Keratinocyte (primary cell): ENCODE results near the gene MYOM1. TPM values are rescaled to one million over a fixed set of nuclear protein-coding genes. Genes with fewer than 3 reads are reported as not detected.

Source experiments
- DNase-seq: peaks from one replicate; pipeline ENCODE4 v3.0.0-alpha.2; 2011; ENCODE audit warnings: low read depth, missing footprints, low spot score
- FAIRE-seq: peaks from 2 replicates; lab custom pipeline; 2011; peaks lifted over from hg19 to GRCh38; lab: Jason Lieb, UNC
- H2AFZ ChIP-seq: 2 replicates; pipeline ENCODE4 v1.6.0; 2012; ENCODE audit warnings: low read length, control low read depth, inconsistent platforms; ENCODE audit not compliant: control insufficient read depth
- H3K27ac ChIP-seq: 2 replicates; pipeline ENCODE4 v1.5.1; 2011; ENCODE audit warnings: low read length; ENCODE audit not compliant: control insufficient read depth, insufficient read depth
- H3K27me3 ChIP-seq: 3 replicates; pipeline ENCODE4 v1.6.0; 2011; ENCODE audit warnings: low read length; ENCODE audit not compliant: control insufficient read depth, insufficient read depth; ENCODE audit errors: extremely low read depth
- H3K36me3 ChIP-seq, 2 experiments: 2 replicates in 1 of 2; 3 replicates in 1 of 2; pipeline ENCODE4 v1.5.1; 2011; ENCODE audit warnings: low read length in 2 of 2, mild to moderate bottlenecking in 1 of 2; ENCODE audit not compliant: control insufficient read depth in 2 of 2, insufficient read depth in 2 of 2; ENCODE audit errors: extremely low read depth in 1 of 2
- H3K4me1 ChIP-seq: 3 replicates; pipeline ENCODE4 v1.5.1; 2011; ENCODE audit warnings: low read length; ENCODE audit not compliant: control insufficient read depth, insufficient read depth; ENCODE audit errors: extremely low read depth
- H3K4me2 ChIP-seq: 3 replicates; pipeline ENCODE4 v1.6.0; 2011; ENCODE audit warnings: low read depth, low read length; ENCODE audit not compliant: control insufficient read depth, insufficient read depth; ENCODE audit errors: extremely low read depth
- H3K4me3 ChIP-seq, 3 experiments: fragments of 200-600 bp in 1 of 3; sonication (generic) in 1 of 3; 2 replicates in 2 of 3; 3 replicates in 1 of 3; pipeline ENCODE4 v1.5.1; 2011 to 2016; ENCODE audit warnings: low read length in 3 of 3, mild to moderate bottlenecking in 3 of 3, control low read depth in 2 of 3, inconsistent platforms in 1 of 3, low read depth in 1 of 3, mixed read lengths in 1 of 3, mixed run types in 1 of 3, moderate library complexity in 1 of 3; ENCODE audit not compliant: control insufficient read depth in 2 of 3, insufficient read depth in 2 of 3; ENCODE audit errors: extremely low read depth in 1 of 3
- H3K79me2 ChIP-seq: 2 replicates; pipeline ENCODE4 v1.6.0; 2012; ENCODE audit warnings: low read length; ENCODE audit not compliant: control insufficient read depth, insufficient read depth
- H3K9ac ChIP-seq: 3 replicates; pipeline ENCODE4 v1.6.0; 2011; ENCODE audit warnings: low read length; ENCODE audit not compliant: control insufficient read depth, insufficient read depth; ENCODE audit errors: extremely low read depth
- H3K9me1 ChIP-seq: 3 replicates; pipeline ENCODE4 v1.6.0; 2011; ENCODE audit warnings: low read length; ENCODE audit not compliant: control insufficient read depth, insufficient read depth; ENCODE audit errors: extremely low read depth
- H3K9me3 ChIP-seq: 2 replicates; pipeline ENCODE4 v1.5.1; 2012; ENCODE audit warnings: low read depth, low read length; ENCODE audit not compliant: control insufficient read depth
- H4K20me1 ChIP-seq: 3 replicates; pipeline ENCODE4 v1.6.0; 2011; ENCODE audit warnings: low read length; ENCODE audit not compliant: control insufficient read depth, insufficient read depth; ENCODE audit errors: extremely low read depth
- CTCF ChIP-seq, 3 experiments: IDR thresholded peaks in 1 of 3; conservative IDR thresholded peaks in 1 of 3; optimal IDR thresholded peaks in 1 of 3; 2 replicates in 2 of 3; 3 replicates in 1 of 3; pipeline versions ENCODE3 to v1.5.1; 2011; ENCODE audit warnings: low read length in 3 of 3, mild to moderate bottlenecking in 3 of 3, moderate library complexity in 2 of 3, control low read depth in 1 of 3, inconsistent platforms in 1 of 3; ENCODE audit not compliant: insufficient read depth in 2 of 3; ENCODE audit errors: extremely low read depth in 1 of 3
- EZH2 ChIP-seq: IDR thresholded peaks from one replicate; pipeline ENCODE4 v1.6.1; 2012; ENCODE audit warnings: inconsistent platforms, mild to moderate bottlenecking, low read length, moderate library complexity
- dilution Hi-C: fragments of 300-500 bp; cut with MboI; formaldehyde crosslinking; loops from one replicate; pipeline ENCODE4 v1.7.0; 2020; ENCODE audit warnings: low sequenced_read_pairs; ENCODE audit not compliant: extremely low pct_ligation_motif_present
- polyA plus RNA-seq, 5 experiments: library from polyadenylated mRNA; depleted of rRNA in 3 of 5; stranded (reverse) in 3 of 5; stranded (forward) in 1 of 5; unstranded in 1 of 5; fragments of >200 nt; gene quantifications; 1 replicate in 1 of 5; 2 replicates in 3 of 5; 3 replicates in 1 of 5; pipeline versions ENCODE4 v1.2.1 to v1.2.3, GENCODE V29; 2011 to 2012; ENCODE audit warnings: missing spikeins in 2 of 5, low read depth in 1 of 5, low replicate concordance in 1 of 5

MYOM1 gene
- polyA plus RNA-seq, 1 donor (not counting 4 experiments of a cell fraction or from before 2014, with no cell fraction given) = 0.03 TPM

GRCh38 chr18:3084206-3084605, 135.6 kb downstream of the MYOM1 start:
- no peaks in the 10 kb centered on the region for H3K79me2 ChIP-seq
- H3K27me3 ChIP-seq = no peaks in the 10 kb centered on the region
- dilution Hi-C loops = no loop called here
- no peaks in the 10 kb centered on the region for H3K9me1 ChIP-seq
- H3K9me3 ChIP-seq = no peaks in the 10 kb centered on the region
- no peak overlapping the region for H3K9ac ChIP-seq
- no peak overlapping the region for H3K4me3 ChIP-seq
- no peak overlapping the region for H3K27ac ChIP-seq
- no peak overlapping the region for H2AFZ ChIP-seq
- no peak overlapping the region for H3K4me2 ChIP-seq
- H4K20me1 ChIP-seq = no peaks in the 10 kb centered on the region
- DNase-seq (no peak), FAIRE-seq (no peak)
- no peak for TF ChIP-seq CTCF (optimal IDR thresholded peaks at IDR 0.05 in 1 of 3, IDR thresholded peaks at IDR 0.05 in 1 of 3, conservative IDR thresholded peaks at IDR 0.05 in 1 of 3; ENCODE audit: extremely low read depth in 1 of 3, insufficient read depth in 2 of 3, low read length in 3 of 3)
- no peak for TF ChIP-seq EZH2
- peaks cover 4% of the 10 kb centered on the region for H3K4me1 ChIP-seq
- H3K36me3 ChIP-seq = no peaks in the 10 kb centered on the region

GRCh38 chr18:3083766-3084165, 136.0 kb downstream of the MYOM1 start:
- FAIRE-seq = no peak

More at GRCh38 chr18:3083766-3084165, 136.0 kb downstream of the MYOM1 start:
- dilution Hi-C loops = no loop called here
- no peaks in the 10 kb centered on the region for H3K27me3 ChIP-seq
- no peaks in the 10 kb centered on the region for H3K36me3 ChIP-seq
- H4K20me1 ChIP-seq = no peaks in the 10 kb centered on the region
- no peak overlapping the region for H3K4me2 ChIP-seq
- H2AFZ ChIP-seq = no peak overlapping the region
- H3K4me3 ChIP-seq = no peak overlapping the region
- no peaks in the 10 kb centered on the region for H3K9me3 ChIP-seq
- no peak overlapping the region for H3K27ac ChIP-seq
- H3K9ac ChIP-seq = no peak overlapping the region
- no peaks in the 10 kb centered on the region for H3K9me1 ChIP-seq
- peaks cover 4% of the 10 kb centered on the region for H3K4me1 ChIP-seq
- TF ChIP-seq CTCF (optimal IDR thresholded peaks at IDR 0.05 in 1 of 3, IDR thresholded peaks at IDR 0.05 in 1 of 3, conservative IDR thresholded peaks at IDR 0.05 in 1 of 3; ENCODE audit: extremely low read depth in 1 of 3, insufficient read depth in 2 of 3, low read length in 3 of 3) (no peak), EZH2 (no peak)
- DNase-seq = no peak
- H3K79me2 ChIP-seq = no peaks in the 10 kb centered on the region
